Activated effector memory CD4-positive, alpha-beta T cell treated with Interleukin-2 at 50 U/mL for 16 hours (primary cell): ENCODE data around the gene BTBD9.

Source experiments
- DNase-seq: peaks from one replicate; pipeline ENCODE4 v3.0.0-alpha.2; 2020

Gene BTBD9

DNA sequence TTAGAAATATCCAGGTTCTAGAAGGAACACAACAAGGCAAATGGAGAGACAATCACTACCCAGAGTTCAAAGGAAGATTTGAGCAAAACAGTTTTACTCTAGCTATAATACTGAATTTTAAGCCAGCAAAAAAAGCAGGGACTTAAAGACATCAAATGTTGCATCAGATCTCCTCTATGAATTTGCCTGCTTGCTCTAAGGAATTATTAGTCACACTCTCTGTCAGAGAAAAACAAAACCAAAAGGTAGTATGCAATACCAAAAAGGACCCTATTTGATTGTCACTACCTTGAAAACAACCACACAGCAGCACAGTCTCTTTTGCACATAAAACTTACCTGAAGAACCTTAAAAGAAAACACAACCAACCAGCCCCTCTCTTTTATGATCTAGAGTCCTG, 46.3 kb downstream of the BTBD9 start:
- DNase-seq, result no peak

- DNase-seq, result no peak
These were observed 48.3 kb downstream of the BTBD9 start for GRCh38 chr6:38591439-38591838.

- no peak for DNase-seq
These were observed 50.4 kb downstream of the BTBD9 start for GRCh38 chr6:38589367-38589720.

GRCh38 chr6:38588631-38589366, 50.9 kb downstream of the BTBD9 start:
- no peak for DNase-seq

GRCh38 chr6:38587766-38588362, 51.9 kb downstream of the BTBD9 start:
- DNase-seq, result no peak

- no peak for DNase-seq
These were observed 52.7 kb downstream of the BTBD9 start for GRCh38 chr6:38586992-38587391.

GRCh38 chr6:38584731-38585130, 55.0 kb downstream of the BTBD9 start:
- no peak for DNase-seq

DNA sequence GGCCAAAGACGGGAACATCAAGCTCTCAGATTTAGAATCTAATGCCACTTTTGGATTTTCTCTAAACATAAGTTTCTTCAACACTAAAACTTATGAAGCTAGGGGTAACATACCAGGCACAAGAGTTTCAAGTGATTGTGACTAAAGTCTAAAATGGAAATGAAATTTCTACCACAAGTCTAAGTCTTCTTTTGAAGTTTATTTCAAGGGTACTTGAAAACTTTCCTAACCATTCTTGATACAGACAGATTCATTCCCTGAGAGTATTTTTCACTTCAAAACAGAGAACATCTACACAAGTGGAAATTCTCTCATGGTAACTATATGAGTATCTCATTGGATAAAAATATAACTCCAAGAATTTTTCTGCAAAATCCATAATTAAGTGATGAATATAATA, 56.2 kb downstream of the BTBD9 start:
- no peak for DNase-seq

DNA sequence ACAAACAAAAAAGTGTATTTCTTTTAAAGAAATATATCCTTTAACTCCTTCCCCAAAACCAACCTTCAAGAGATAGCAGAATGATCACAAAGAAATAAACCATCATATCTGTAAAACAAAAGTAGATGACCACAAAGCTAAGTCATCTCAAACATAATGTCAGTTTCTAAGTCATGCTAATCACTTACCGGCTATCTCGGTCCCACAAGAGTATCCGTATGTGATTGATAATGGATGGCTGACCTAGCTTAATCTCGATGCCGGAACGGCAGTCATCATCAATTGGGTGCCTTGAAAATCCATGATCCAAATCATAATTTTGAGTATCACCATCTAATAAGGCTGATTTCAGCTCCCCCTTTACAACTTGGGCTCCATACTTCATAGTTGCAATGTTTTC, 59.7 kb downstream of the BTBD9 start:
- DNase-seq, result no peak

DNA sequence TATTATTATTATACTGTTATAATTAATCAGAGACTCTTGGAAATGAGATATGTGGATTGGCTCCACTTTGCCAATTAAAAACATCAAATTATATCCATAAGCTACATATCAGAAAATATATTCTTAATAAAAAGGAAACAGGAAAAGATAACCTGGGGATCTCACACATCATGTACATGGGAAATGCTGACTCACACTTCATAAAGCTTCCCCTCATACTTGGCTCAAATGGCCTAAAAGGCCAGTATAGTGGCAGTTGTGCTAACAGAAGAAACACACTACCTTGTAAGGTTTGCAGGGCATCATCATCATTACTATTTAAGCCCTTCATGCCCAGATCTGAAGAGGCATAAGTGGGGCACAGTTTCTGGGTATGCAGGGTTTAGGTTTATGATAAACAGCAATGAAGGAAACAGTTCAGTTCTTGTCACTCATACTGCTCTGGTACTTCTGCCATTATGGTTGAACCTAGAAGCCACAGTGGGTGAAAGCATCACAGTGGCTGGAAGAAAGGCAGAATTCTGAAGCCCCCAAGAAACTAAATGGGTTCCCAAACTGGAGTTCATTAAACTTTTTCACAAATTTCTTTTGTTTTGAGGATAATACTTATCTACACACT, 60.6 kb downstream of the BTBD9 start:
- DNase-seq, result no peak

DNA sequence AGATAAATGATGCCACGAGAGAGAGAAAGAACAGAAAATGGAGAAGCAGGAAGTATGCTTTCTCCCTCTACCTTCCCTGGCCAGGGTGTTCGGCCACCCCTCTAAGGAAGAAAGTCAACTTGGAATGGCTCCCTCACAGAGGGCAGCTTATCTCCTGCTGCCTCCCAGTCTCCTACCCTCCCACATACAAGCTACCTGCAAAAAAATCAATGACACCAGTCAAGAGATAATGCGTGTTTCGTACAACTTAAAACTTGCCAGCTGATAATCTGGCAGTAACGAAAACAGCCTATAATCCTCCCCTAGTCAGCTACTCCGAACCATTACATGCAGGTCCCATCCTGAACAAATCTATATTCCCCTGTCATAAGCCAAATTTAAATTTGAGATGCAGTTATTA, 61.7 kb downstream of the BTBD9 start:
- no peak for DNase-seq

GRCh38 chr6:38577492-38577891, 62.2 kb downstream of the BTBD9 start:
- DNase-seq, result no peak

DNA sequence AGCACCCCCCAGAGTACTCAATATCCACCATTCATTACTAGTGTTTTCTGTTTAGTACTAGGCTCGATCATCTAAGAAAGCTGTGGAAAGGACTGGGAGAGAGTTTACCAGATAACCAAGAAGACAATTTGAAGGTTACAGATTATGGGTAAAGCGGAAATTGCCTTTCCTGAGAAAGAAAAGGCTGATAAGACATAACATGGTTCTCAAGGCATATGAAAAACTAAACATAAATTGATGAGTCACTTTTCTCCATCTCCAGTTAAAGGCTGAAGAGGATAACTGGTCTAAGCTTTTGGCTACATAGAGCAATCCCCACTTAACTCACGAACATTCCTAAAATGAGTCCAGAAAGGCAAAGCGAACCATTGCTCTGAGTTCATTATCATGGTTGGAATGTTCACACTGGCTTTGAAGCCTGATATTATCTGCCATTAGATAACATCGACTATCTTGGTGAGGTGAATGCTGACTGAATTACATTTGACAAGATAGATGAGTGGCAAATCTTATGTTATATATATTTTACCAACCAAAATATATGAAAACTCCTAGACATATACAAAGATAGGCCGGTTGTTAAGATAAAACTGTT, 65.8 kb downstream of the BTBD9 start:
- no peak for DNase-seq

DNA sequence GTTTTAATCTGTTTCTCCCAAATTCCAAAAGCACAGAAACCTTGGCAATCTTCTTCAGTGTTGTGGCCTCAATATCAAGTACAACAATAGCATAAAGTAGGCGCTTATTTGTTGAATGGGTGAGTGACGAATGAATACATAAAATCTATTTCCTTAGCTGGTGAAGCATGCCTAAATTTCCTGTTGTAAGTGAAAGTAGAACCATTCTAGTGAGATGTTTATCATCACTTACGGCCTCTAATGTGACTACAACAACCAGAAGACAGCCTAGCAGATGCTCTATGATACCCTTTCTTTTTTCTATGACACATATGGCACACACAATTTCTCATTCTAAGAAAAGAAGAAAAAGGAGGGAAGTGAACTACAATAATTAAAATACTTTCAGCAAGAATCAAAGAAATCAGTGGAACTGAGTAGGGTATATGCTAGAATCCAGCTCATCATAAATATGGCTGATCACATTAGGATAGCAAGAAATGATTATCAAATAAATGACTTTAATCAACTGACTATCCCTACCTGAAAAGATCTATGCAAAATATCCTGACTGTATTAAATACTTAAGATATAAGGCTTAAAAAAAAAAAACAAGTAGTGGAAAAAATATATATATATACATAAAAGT, 67.4 kb downstream of the BTBD9 start:
- DNase-seq, result no peak

GRCh38 chr6:38571721-38572120, 68.0 kb downstream of the BTBD9 start:
- DNase-seq, result no peak

DNA sequence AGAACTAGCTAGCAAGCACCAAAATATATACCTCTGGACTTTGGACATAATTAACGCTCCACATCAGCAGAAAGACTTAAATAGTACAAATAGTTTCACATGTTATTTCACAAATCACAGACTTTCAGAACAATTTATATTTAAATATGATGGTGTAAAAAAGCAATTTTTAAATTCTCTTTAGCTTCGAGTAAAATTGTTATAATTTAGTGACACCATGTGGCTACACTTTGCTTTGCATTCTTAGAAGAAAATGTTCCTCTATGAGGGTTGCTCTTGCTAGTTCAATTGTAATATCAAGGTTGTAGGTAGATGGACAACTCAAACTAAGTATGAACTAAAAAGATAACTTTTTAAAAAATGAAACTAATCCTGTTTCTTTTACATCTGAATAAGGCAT, 69.0 kb downstream of the BTBD9 start:
- no peak for DNase-seq

DNA sequence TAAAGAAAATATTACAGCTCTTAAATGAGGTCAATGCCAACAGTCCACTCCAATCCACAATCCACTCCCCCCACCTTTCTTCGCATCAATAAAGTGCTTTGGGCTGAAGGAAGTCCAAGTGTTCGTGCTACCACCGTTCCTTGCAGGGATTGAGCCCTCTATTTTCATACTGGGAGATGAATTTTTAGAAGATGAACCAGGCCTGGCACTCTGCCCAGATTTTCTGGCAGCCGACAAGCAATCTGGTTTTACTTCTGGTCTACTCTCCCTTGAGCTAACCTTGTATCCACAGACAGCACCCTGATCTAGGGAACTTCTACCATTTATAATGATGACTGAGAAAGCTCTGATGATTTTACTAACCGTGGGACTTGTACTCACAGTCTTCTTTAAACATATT, 72.3 kb downstream of the BTBD9 start:
- no peak for DNase-seq

DNA sequence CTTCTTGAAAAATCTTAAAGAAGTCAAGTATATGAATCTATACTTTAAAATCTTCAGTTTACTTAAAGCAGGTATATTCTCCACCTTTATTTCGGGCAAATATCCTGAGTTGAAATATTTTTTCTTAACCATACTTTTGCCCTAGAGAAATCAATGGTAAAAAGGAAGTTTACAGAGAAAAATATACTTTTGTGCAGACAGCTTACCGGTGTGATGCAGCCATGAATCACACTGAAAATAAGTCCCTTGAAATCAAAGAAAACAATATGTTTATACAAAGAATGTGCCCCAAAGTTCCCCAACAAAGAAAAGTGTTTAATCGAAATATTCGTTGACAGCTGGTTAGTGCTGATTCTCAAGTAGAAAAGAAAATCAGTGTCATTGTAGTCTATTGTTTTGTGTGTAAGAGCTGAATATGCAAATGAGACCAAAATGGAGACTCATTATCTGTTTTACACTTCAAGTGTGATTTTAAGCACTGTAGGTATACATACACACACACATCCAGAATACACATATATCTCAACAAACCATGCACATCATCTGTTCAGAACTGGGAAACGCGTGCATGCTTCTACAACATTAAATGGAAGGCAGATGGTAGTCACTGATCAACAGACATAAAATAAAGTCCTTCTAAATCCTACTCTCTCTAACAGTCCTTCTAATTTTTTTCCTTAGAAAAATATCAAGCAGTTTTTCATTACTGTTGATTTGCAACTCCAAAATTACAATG, 73.3 kb downstream of the BTBD9 start:
- DNase-seq, result no peak

DNA sequence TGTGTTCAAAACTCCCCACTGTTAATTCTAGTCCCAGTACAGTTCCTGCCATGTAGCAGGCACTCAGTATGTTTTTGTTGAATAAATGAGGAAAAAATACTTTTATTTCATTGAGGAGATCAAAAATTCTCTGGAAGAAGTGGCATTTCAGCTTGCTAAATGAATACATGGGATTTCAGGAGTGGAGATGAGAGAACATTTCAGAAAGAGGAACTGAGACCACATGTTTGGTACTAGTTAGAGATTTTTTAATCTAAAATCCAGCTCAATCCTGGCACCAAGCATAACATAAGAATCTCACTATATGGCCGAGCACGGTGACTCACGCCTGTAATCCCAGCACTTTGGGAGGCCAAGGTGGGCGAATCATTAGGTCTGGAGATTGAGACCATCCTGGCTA, 75.4 kb downstream of the BTBD9 start:
- no peak for DNase-seq

GRCh38 chr6:38555606-38556005, 84.1 kb downstream of the BTBD9 start:
- no peak for DNase-seq

DNA sequence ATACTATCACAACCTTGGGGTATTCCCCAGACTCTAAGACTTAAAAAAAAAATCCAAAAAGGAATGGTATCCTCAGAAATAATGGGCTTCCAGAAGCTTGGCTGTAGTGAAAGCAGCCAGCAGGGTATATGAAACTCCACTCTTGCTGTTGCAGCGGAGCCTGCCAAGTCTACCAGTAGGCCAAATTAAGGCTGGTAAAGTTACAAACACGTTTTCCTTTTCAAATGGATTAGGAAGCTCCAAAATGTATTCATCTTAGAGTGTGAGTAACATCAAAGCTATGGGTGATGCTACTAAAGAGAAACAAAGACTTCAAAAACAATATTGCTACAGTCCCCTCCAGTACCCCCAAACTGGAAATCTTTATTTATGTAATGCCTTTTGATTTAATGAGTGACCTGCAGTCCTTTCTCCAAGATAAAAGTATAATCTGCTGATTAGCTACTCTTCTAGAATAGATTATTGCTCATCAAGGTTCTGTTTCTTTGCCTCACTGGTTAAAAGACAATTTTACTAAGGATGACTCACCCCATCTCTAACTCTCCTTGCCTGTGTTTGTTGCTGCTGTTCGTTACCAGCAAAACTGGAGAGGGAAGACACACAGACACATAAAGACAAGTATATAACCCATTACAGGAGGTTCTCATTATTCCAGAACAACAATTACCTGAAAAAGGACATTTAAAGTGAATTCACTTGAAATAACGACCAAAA, 84.9 kb downstream of the BTBD9 start:
- DNase-seq, result no peak

DNA sequence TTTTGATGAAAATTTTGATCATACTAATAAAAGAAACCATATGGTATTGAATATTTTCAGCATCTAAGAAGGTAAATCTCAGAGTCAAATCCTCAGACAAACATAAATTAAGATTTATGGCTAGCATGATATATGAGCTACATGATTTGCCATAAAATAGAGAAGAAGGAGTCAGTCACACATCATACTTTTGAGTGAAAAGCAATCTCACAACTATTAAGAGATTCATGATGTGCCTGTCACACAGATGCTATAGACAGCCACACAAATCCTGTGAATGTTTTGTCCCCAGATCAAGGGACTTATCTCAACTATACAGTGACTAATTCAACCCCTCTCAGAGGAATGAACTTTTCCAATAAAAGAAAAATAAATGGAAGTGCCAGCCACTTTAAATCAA, 85.7 kb downstream of the BTBD9 start:
- no peak for DNase-seq
